ENCODE measurements around the gene CDH13. TPM values are rescaled to one million over a fixed set of nuclear protein-coding genes. Genes with fewer than 3 reads are reported as not detected.

The CDH13 gene
- total RNA-seq, 1 donor from 2014 or later, result 45.1 TPM

DNA sequence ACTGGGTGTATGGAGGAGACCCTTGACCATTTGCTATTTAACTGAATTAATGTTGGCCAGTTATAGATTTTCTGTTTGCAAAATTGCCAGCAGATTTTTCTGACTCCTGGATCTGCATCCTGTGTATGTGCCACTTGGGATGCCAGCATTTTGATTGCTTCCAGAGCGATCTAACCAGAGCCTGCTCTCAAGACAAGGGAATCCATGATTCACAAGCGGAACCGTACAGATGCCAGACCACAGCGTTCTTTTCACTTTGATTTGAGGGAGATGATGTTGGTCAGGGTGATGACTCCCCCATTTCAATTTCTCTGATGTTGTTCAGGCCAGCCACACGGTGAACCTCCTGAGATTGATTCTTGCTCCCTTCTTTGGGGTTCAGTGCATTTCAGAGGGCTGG is 228.7 kb downstream of the CDH13 start:
- H3K4me3 Mint-ChIP-seq (ENCODE audit: unreplicated experiment), result no peak overlapping the region
- DNase-seq (ENCODE audit: low spot score), result no peak
- no peaks in the 10 kb centered on the region for H3K4me1 Mint-ChIP-seq (ENCODE audit: low read depth)
- no peaks in the 10 kb centered on the region for H3K9me3 Mint-ChIP-seq (ENCODE audit: low read depth)
- TF ChIP-seq CTCF (IDR thresholded peaks at IDR 0.05), result no peak
- no peaks in the 10 kb centered on the region for H3K36me3 Mint-ChIP-seq (ENCODE audit: low read depth)
- no peak overlapping the region for H3K27ac Mint-ChIP-seq (ENCODE audit: unreplicated experiment)
- no peaks in the 10 kb centered on the region for H3K27me3 Mint-ChIP-seq (ENCODE audit: low read depth)

- H3K4me1 Mint-ChIP-seq (ENCODE audit: low read depth), result no peaks in the 10 kb centered on the region
- no peak overlapping the region for H3K4me3 Mint-ChIP-seq (ENCODE audit: unreplicated experiment)
- no peaks in the 10 kb centered on the region for H3K27me3 Mint-ChIP-seq (ENCODE audit: low read depth)
These were observed 231.1 kb downstream of the CDH13 start for GRCh38 chr16:82857693-82858365.

DNA sequence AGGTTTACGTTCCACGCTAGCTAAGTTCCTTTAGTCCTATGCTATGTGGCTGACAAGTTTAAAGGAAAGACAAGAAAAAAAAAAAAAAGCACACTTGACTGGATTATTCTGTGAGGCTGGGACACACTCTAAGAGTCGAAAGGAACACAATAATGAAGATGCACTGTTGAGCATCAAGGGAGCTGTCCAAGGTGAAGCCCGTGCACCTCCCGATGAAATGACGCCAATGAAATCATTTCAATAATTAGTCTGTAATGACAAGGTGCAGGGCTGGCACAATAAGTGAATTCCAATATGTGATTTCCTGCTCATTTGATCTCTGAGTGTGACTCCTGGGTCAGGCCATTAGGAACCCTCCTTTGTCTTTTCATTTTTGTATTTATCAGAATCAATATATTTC is 232.9 kb downstream of the CDH13 start:
- H3K4me3 Mint-ChIP-seq (ENCODE audit: unreplicated experiment), result no peak overlapping the region
- H3K27ac Mint-ChIP-seq (ENCODE audit: unreplicated experiment), result no peak overlapping the region
- TF ChIP-seq CTCF (IDR thresholded peaks at IDR 0.05), result no peak
- DNase-seq (ENCODE audit: low spot score), result no peak
- no peaks in the 10 kb centered on the region for H3K9me3 Mint-ChIP-seq (ENCODE audit: low read depth)
- H3K36me3 Mint-ChIP-seq (ENCODE audit: low read depth), result no peaks in the 10 kb centered on the region
- no peaks in the 10 kb centered on the region for H3K27me3 Mint-ChIP-seq (ENCODE audit: low read depth)
- no peaks in the 10 kb centered on the region for H3K4me1 Mint-ChIP-seq (ENCODE audit: low read depth)

More at GRCh38 chr16:82857693-82858365, 231.1 kb downstream of the CDH13 start:
- Mint-ChIP-seq H3K9me3 (ENCODE audit: low read depth) (no peaks in the 10 kb centered on the region), H3K27ac (ENCODE audit: unreplicated experiment) (no peak overlapping the region), H3K36me3 (ENCODE audit: low read depth) (no peaks in the 10 kb centered on the region)
- DNase-seq (ENCODE audit: low spot score), result no peak
- TF ChIP-seq CTCF (IDR thresholded peaks at IDR 0.05), result no peak

DNA sequence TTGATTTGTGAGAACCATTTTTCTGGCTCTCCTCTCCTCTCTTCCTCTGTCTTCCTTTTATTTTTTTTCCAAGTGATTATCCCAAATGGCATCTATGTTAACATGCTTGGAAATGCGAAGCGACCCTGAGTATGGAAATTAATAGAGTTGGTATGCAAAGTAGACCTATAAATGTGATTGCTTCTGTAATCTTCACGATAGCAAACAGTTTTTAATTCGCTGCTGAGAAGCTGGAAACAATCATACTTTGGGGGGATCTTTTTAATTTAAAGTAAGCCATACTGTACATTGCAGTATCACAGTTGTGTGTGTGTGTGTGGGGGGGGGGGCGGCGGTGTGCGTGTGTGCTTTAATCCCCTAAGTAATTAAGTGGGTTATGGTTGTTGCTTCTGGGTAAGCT is 233.3 kb downstream of the CDH13 start:
- no peak overlapping the region for H3K27ac Mint-ChIP-seq (ENCODE audit: unreplicated experiment)
- DNase-seq (ENCODE audit: low spot score), result no peak
- H3K27me3 Mint-ChIP-seq (ENCODE audit: low read depth), result no peaks in the 10 kb centered on the region
- no peaks in the 10 kb centered on the region for H3K36me3 Mint-ChIP-seq (ENCODE audit: low read depth)
- no peaks in the 10 kb centered on the region for H3K9me3 Mint-ChIP-seq (ENCODE audit: low read depth)
- TF ChIP-seq CTCF (IDR thresholded peaks at IDR 0.05), result no peak
- no peak overlapping the region for H3K4me3 Mint-ChIP-seq (ENCODE audit: unreplicated experiment)
- no peaks in the 10 kb centered on the region for H3K4me1 Mint-ChIP-seq (ENCODE audit: low read depth)

GRCh38 chr16:82862057-82862456 is 235.3 kb downstream of the CDH13 start:
- Mint-ChIP-seq H3K27ac (ENCODE audit: unreplicated experiment) (no peak overlapping the region), H3K27me3 (ENCODE audit: low read depth) (no peaks in the 10 kb centered on the region), H3K4me1 (ENCODE audit: low read depth) (no peaks in the 10 kb centered on the region), H3K9me3 (ENCODE audit: low read depth) (peaks cover 6% of the 10 kb centered on the region), H3K4me3 (ENCODE audit: unreplicated experiment) (no peak overlapping the region), H3K36me3 (ENCODE audit: low read depth) (no peaks in the 10 kb centered on the region)
- no peak for TF ChIP-seq CTCF (IDR thresholded peaks at IDR 0.05)
- DNase-seq (ENCODE audit: low spot score), result no peak
